ENCODE measurements around the gene KITLG. TPM values are rescaled to one million over a fixed set of nuclear protein-coding genes. Genes with fewer than 3 reads are reported as not detected.

Gene KITLG
- total RNA-seq, 1 donor from 2014 or later = 9.0 TPM

GRCh38 chr12:88578276-88579160 is 1.8 kb downstream of the KITLG start:
- intact Hi-C loops (cut with DNase I) = loop anchor here (5.0 kb wide), 1 partner anchor 414 kb away; no protein-coding TSS in a partner anchor
- no peak for DNase-seq (ENCODE audit: low spot score)

DNA sequence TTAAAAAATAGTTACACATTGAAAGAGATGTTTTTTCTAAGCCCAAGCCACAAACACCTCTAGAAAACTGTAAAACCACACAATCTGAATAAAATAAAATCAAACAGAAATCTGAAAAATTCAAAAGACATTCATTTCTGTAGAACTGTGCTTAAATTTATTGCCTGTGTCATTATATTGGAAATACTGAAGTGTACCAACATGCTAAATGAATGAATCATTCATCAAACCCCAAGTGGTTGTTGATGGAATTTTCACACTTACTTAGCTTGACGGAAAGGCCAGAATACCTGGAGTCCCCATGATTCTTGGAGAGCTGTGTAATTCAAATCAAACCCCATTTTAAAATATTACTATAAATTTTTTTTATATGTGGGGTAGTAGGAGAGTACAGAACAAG is 2.7 kb downstream of the KITLG start:
- intact Hi-C loops (cut with DNase I) = loop anchor here (5.0 kb wide), 1 partner anchor 415 kb away; no protein-coding TSS in a partner anchor
- DNase-seq (ENCODE audit: low spot score) = no peak

- intact Hi-C loops (cut with DNase I) = loop anchor here (5.0 kb wide), 1 partner anchor 415 kb away; no protein-coding TSS in a partner anchor
These were observed 3.4 kb downstream of the KITLG start for GRCh38 chr12:88576866-88577265.

DNA sequence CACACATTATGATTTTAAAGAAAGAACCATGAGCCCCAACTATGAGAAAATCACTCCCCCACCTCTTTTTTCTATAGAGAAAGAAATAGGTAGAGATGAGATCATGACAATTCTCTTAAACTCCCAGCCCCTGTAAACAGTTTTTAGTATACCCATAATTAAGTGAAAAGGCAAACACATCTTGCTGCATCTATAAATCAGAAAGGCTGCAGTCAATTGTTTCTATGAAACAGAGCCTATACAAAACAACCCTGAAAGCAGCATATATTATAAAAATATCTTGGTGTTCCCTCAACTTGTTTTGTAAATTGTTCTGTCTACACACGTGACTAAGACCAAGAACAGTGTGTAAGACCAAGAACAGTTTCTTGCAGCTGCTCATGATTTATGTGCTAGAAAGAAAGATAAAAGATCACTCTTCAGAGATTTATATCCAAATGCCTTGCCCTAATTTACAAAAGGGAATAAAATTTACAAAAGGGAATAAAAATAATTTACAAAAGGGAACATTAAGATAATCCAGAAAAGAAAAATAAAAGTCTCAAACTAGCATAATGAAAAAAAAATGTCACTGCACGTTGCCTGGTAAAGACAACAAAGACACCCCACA is 4.8 kb downstream of the KITLG start:
- no peak for DNase-seq (ENCODE audit: low spot score)
- intact Hi-C loops (cut with DNase I) = loop anchor here (5.0 kb wide), 1 partner anchor 417 kb away; no protein-coding TSS in a partner anchor

More at GRCh38 chr12:88576866-88577265, 3.4 kb downstream of the KITLG start:
- no peak for DNase-seq (ENCODE audit: low spot score)

- DNase-seq (ENCODE audit: low spot score) = no peak
- intact Hi-C loops (cut with DNase I) = no loop called here
These were observed 6.0 kb downstream of the KITLG start for GRCh38 chr12:88574278-88574677.

GRCh38 chr12:88573583-88573982 is 6.7 kb downstream of the KITLG start:
- intact Hi-C loops (cut with DNase I) = no loop called here
- no peak for DNase-seq (ENCODE audit: low spot score)

- no peak for DNase-seq (ENCODE audit: low spot score)
- intact Hi-C loops (cut with DNase I) = no loop called here
These were observed 7.3 kb downstream of the KITLG start for GRCh38 chr12:88572781-88573549.

- no peak for DNase-seq (ENCODE audit: low spot score)
- intact Hi-C loops (cut with DNase I) = no loop called here
These were observed 8.7 kb downstream of the KITLG start for GRCh38 chr12:88571543-88571942.

DNA sequence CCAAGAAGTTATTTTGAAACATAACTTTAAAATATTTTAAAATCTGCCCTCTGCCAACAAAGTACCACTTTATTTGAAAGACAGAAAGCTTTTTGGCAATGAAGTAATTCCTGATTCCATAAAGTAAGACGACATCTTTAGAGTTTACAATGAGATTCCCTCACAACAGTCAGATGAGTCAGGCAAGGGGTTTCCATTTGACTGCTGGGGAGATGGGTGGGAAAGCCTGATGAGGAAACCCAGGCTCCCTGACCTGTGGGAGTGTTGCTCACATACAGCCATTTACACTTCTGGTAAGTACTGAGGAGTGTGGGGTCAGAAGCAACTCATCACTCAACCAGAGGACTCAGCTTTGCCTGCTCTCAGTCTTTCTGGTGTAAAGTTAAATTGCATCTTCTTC is 10.2 kb downstream of the KITLG start:
- intact Hi-C loops (cut with DNase I) = no loop called here

DNA sequence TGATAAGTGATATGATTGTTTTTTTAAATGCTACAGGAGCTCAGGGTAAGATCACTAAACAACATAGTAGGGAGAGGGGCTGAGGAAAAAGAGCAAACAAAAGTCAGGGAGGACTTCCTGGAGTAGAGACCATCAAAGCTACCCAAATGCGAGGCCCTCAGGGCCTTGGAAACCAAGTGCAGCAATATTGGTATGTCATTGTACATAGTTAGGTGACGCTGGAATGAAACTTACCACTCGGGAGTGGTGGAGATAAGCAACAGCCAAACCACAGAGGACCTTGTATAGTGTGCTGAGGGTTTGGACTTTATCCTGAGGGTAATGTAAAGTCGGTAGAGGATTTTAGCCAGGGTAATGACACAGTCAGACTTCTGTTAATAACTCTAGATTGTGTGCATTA is 13.8 kb downstream of the KITLG start:
- intact Hi-C loops (cut with DNase I) = no loop called here
- no peak for DNase-seq (ENCODE audit: low spot score)

More for the DNA sequence above, 10.2 kb downstream of the KITLG start:
- DNase-seq (ENCODE audit: low spot score) = no peak

DNA sequence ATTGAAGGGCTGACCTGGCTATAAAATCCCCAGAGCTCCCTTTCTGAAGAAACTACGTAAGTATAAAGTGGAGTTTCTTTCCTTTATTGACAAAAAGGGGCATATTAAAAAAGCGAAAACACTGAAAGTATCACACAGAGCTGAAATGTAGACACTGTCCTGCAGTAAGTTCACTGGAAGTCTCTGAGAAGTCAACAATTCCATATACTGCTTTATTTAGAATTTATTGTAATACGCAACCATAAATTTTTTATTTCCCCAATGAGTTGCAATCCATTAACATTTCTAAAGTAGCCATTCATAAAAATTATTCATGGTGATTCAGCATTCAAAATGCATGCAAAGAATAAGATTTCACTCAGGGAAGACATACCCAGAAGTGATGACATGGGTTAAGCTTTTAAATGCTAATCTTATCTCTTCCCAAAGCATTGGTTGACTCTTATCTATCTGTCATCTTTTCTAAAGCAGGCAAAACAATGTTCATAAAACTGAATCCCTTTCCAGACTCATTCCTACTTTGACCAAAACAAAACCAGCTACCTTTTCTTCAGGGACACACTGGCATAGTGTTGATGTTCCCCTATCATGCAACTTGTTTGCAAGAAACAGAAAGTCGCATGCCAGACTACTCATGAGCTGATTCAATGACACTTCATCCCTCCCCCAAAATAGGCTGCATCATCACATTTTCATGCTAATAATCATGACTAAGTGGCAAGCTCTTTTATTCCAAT is 17.3 kb downstream of the KITLG start:
- no peak for DNase-seq (ENCODE audit: low spot score)

GRCh38 chr12:88562151-88562550 is 18.1 kb downstream of the KITLG start:
- intact Hi-C loops (cut with DNase I) = no loop called here
- DNase-seq (ENCODE audit: low spot score) = no peak

More for the DNA sequence above, 17.3 kb downstream of the KITLG start:
- intact Hi-C loops (cut with DNase I) = no loop called here

DNA sequence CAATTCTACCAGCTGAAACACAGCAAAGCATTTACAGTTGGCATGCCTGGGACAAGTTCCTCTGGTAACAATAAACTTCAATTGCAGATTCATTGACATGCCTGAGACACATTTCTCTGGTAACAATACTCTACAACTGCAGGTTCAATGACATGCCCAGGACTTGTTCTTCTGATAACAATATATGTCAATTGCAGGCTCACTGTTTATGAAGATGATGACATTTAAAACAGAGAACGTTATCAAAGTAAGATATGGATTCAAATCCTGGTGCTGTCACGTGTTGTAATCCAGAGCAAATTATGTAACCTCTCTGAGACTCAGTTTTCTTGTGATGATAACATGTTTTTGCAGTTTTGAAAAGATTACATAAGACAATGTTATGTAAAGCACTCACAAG is 20.5 kb downstream of the KITLG start:
- no peak for DNase-seq (ENCODE audit: low spot score)
- intact Hi-C loops (cut with DNase I) = no loop called here

- intact Hi-C loops (cut with DNase I) = no loop called here
- DNase-seq (ENCODE audit: low spot score) = no peak
These were observed 21.1 kb downstream of the KITLG start for GRCh38 chr12:88559199-88559598.

GRCh38 chr12:88558340-88558867 is 21.9 kb downstream of the KITLG start:
- no peak for DNase-seq (ENCODE audit: low spot score)
- intact Hi-C loops (cut with DNase I) = no loop called here

DNA sequence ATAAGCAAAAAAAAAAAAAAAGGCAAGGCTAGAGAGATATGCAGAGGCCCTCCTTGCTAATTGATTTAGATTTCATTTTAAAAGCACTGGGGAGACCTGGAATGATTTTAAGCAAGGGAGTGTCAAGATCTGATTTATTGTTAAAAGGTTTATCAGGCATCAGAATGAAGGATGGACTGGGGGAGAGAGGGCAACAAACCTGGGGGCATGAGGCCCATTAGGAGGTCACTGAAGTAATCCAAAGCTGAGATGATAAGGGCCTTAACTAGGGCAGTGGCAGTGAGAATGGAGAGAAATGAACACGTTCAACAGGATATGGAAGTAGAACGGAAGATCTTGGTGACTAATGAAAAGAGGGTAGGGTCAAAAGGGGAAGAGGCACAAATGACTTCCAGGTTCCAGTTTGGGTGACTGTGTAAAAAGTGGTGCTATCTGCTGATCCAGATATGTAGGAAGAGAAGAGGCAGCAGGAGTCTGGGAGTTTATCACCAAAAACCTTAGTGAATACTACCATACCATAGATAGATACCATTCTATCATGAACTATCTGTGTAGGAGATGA is 24.0 kb downstream of the KITLG start:
- no peak for DNase-seq (ENCODE audit: low spot score)
- intact Hi-C loops (cut with DNase I) = no loop called here

DNA sequence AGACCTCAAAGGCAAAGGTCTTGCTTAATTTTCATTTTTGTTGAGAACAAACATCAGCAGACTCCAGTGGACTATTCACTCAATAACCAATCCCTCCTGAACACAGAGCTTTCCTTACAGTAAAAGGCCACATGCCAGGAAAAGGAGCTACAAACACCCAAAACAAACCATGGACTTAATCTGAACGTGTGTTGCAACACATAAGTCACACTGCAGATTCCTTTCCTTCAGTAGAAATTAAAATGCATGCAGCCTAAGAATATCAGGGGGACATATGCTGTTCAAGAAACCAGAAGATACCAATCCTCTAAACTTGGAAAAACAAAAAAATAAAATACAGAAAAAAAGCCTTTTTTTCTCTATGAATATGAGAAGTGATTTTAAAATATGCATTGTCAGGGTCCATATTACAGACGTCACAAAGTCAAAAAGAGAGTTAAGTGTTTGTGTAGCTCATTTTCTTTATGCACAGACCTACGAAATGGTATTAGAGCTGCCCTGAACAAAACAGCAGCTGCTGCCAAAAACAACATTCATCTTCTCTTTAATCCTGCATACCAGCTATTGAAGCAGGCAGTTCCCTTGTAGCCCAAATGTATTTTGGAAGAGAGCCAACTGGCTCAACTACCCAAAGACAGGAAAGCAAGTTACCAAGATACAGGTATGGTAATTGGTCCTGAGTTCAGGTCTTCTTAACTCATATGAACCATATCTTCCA is 26.2 kb downstream of the KITLG start:
- intact Hi-C loops (cut with DNase I) = no loop called here
- no peak for DNase-seq (ENCODE audit: low spot score)

DNA sequence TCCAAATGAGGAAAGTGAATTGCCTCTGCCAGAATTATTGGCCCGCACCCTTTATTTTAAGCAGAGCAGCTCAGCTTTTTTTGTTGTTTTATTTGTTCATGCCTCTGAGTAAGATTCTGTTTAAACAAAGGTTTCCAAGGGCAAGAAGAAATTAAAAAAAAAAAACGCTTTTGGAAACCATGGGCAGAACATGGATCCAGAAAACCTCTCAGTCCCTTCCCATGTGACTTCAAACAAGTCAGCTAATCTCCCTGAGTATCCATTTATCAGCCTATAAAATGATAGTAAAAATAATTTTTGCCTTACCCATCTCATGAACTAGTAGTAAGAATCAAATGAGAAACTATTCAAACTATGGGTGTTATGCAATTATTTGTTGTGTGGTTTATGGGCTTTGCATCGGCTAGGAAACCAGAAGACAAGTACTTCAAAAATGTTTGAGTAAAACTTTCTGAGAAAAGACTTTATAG is 27.6 kb downstream of the KITLG start:
- no peak for DNase-seq (ENCODE audit: low spot score)
- intact Hi-C loops (cut with DNase I) = no loop called here
